DOHH2 (cell line): ENCODE results near the gene NCAPG2.
"Not testable (repeated sequence)": the region's sequence is repeated elsewhere in the genome, so short reads cannot be mapped to it uniquely, and the experiment has no call there.

Experiments used
- H3F3A ChIP-seq: fragments of 200-600 bp; sonication (generic), shearing (Covaris generic); 2 replicates; pipeline ENCODE4 v1.6.0; 2016; ENCODE audit warnings: antibody characterized with exemption, mild to moderate bottlenecking; ENCODE audit not compliant: control insufficient read depth, insufficient read depth
- H3K27ac ChIP-seq: fragments of 200-600 bp; sonication (generic); 2 replicates; pipeline ENCODE4 v1.5.1; 2014; ENCODE audit warnings: low read depth, mild to moderate bottlenecking, low read length, moderate library complexity
- H3K27me3 ChIP-seq: fragments of 200-600 bp; sonication (generic); 2 replicates; pipeline ENCODE4 v1.6.1; 2014; ENCODE audit warnings: mild to moderate bottlenecking, low read length, mixed read lengths; ENCODE audit not compliant: control insufficient read depth
- H3K36me3 ChIP-seq: fragments of 200-600 bp; sonication (generic); 2 replicates; pipeline ENCODE4 v1.6.1; 2014; ENCODE audit warnings: mild to moderate bottlenecking, low read length, moderate library complexity, mixed read lengths; ENCODE audit not compliant: control insufficient read depth
- H3K4me1 ChIP-seq: fragments of 200-600 bp; sonication (generic); 2 replicates; pipeline ENCODE4 v1.6.1; 2014; ENCODE audit warnings: mild to moderate bottlenecking, low read length, mixed read lengths; ENCODE audit not compliant: control insufficient read depth
- H3K4me2 ChIP-seq: fragments of 200-600 bp; sonication (generic); 2 replicates; pipeline ENCODE4 v1.6.0; 2014; ENCODE audit warnings: mild to moderate bottlenecking, low read length, moderate library complexity
- H3K4me3 ChIP-seq: fragments of 200-600 bp; sonication (generic); 2 replicates; pipeline ENCODE4 v1.5.1; 2014; ENCODE audit warnings: mild to moderate bottlenecking, low read length, mixed read lengths
- H3K79me2 ChIP-seq: fragments of 200-600 bp; sonication (generic); 2 replicates; pipeline ENCODE4 v1.6.1; 2014; ENCODE audit warnings: mild to moderate bottlenecking, low read length, mixed read lengths; ENCODE audit not compliant: control insufficient read depth
- H3K9me2 ChIP-seq: fragments of 200-600 bp; sonication (generic); replicated peaks from 2 replicates; pipeline ENCODE4 v1.6.1; 2014; ENCODE audit warnings: mild to moderate bottlenecking, low read length, mixed read lengths; ENCODE audit not compliant: control insufficient read depth
- H3K9me3 ChIP-seq: fragments of 200-600 bp; sonication (generic); 2 replicates; pipeline ENCODE4 v1.6.1; 2014; ENCODE audit warnings: antibody characterized with exemption, low read length, mixed read lengths; ENCODE audit not compliant: control insufficient read depth, insufficient read depth
- H4K20me1 ChIP-seq: fragments of 200-600 bp; sonication (generic); 2 replicates; pipeline ENCODE4 v1.6.0; 2014; ENCODE audit warnings: low read depth, mild to moderate bottlenecking, antibody characterized with exemption, low read length, moderate library complexity; ENCODE audit not compliant: control insufficient read depth, insufficient read depth
- CTCF ChIP-seq: fragments of 200-600 bp; sonication (generic); IDR thresholded peaks from one replicate; pipeline ENCODE4 v1.5.1; 2014; ENCODE audit warnings: antibody characterized with exemption, mild to moderate bottlenecking, low read depth, low read length; ENCODE audit not compliant: poor library complexity, severe bottlenecking
- EZH2phosphoT487 ChIP-seq: fragments of 200-600 bp; sonication (generic); IDR thresholded peaks from 2 replicates; pipeline ENCODE4 v1.6.1; 2017; ENCODE audit warnings: borderline replicate concordance, mild to moderate bottlenecking, antibody characterized with exemption, low read length, moderate library complexity, mixed read lengths

NCAPG2 gene

DNA sequence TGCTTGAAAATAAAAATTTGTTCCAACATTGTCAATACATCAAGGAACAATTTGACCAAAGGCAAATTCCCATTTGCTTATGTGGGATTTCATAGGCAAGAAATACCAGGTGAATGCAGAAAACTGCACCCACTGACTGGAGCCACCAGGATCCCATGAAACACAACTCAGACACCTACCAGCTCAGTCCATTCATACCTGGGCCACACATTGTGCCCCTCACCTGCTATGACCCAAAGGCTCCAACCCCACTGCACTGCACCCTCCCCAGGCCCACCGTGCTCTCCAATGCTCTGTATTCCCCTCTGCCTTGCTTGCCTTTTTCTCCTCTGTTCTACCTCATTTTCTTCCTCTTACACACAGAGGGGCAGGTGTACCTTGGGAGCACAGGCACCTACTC lies 5.3 kb downstream of the NCAPG2 start:
- Histone ChIP-seq H3K9me3 (no peaks in the 10 kb centered on the region), H3K9me2 (no peaks in the 10 kb centered on the region), H3K4me2 (no peak overlapping the region), H3K27me3 (no peaks in the 10 kb centered on the region), H3K4me3 (no peak overlapping the region), H4K20me1 (peaks cover 16% of the 10 kb centered on the region; the same call in 1 of the 2 replicates), H3K27ac (no peak overlapping the region), H3F3A (no peaks in the 10 kb centered on the region), H3K36me3 (peaks cover 96% of the 10 kb centered on the region), H3K4me1 (peaks cover 27% of the 10 kb centered on the region), H3K79me2 (peaks cover 99% of the 10 kb centered on the region)
- TF ChIP-seq EZH2phosphoT487 (no peak), CTCF (no peak)

- H3K36me3 ChIP-seq, result peaks cover 96% of the 10 kb centered on the region
- peaks cover 19% of the 10 kb centered on the region; the same call in 1 of the 2 replicates for H4K20me1 ChIP-seq
- TF ChIP-seq CTCF (no peak), EZH2phosphoT487 (no peak)
- no peak overlapping the region for H3K4me2 ChIP-seq
- H3K79me2 ChIP-seq, result peaks cover 99% of the 10 kb centered on the region
- H3K27me3 ChIP-seq, result no peaks in the 10 kb centered on the region
- H3K9me3 ChIP-seq, result no peaks in the 10 kb centered on the region
- peaks cover 26% of the 10 kb centered on the region for H3K4me1 ChIP-seq
- no peak overlapping the region for H3K4me3 ChIP-seq
- H3K27ac ChIP-seq, result no peak overlapping the region
- H3K9me2 ChIP-seq, result no peaks in the 10 kb centered on the region
- H3F3A ChIP-seq, result no peaks in the 10 kb centered on the region
Measured at GRCh38 chr7:158698657-158699195, 5.9 kb downstream of the NCAPG2 start.

DNA sequence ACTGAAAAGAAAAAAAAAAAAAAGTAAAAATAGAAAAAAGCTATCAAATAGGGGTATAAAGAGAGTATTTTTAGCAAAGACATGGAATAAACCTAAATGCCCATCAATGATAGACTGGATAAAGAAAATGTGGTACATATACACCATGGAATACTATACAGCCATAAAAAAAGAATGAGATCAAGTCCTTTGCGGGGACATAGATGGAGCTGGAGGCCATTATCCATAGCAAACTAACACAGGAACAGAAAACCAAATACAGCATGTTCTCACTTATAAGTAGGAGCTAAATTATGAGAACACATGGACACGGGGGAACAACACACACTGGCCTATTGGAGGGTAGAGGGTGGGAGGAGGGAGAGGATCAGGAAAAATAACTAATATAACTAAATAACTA lies 7.0 kb downstream of the NCAPG2 start:
- H3K4me3 ChIP-seq, H3K27ac ChIP-seq, H3K9me2 ChIP-seq, H3F3A ChIP-seq, H3K9me3 ChIP-seq, H3K4me2 ChIP-seq, H3K27me3 ChIP-seq: not testable (repeated sequence)
- Histone ChIP-seq H3K36me3 (peaks cover 96% of the 10 kb centered on the region), H3K79me2 (peaks cover 96% of the 10 kb centered on the region), H4K20me1 (peaks cover 14% of the 10 kb centered on the region; the same call in 1 of the 2 replicates), H3K4me1 (peaks cover 15% of the 10 kb centered on the region)

DNA sequence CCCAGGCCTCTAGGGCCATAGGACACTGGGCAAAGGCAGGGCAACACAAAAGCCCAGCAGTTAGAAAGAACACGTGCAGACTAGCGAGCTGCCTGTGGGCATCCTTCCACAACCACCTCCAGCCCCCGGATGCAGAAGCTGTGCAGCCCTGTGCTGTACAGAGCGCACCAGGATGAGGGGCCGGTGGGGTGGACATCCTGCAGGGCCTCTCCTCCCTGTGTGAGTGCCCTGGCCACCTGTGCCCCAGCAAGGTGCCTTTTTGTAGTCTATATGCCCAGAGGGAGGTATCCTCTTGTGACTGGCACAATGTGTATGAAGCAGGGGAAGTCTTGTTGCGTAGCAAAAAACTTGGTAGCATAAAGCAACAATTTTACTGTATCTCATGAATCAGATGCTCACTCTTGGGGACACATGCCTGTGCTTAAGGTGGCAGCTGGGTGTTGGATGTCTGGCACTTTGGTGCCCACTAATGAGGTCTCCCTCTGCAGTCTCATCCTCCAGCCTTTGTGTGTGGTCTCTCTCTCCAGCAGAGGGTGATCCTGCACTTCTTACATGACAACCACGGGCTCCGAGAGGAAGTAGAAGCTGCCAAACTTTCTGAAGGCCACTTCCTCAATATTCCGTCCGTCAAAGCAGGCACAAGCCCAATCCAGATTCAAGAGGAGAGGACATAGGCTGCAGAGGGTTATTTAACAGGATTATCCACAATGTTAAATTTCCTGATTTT lies 8.7 kb downstream of the NCAPG2 start:
- H3K9me2 ChIP-seq, result no peaks in the 10 kb centered on the region
- no peak overlapping the region for H3K27ac ChIP-seq
- peak; percentile 54 for TF ChIP-seq CTCF
- no peak for TF ChIP-seq EZH2phosphoT487
- H3K36me3 ChIP-seq, result peaks cover 93% of the 10 kb centered on the region
- no peaks in the 10 kb centered on the region for H3F3A ChIP-seq
- no peak overlapping the region for H3K4me3 ChIP-seq
- H3K4me1 ChIP-seq, result no peaks in the 10 kb centered on the region
- peaks cover 9% of the 10 kb centered on the region; the same call in 1 of the 2 replicates for H4K20me1 ChIP-seq
- no peak overlapping the region for H3K4me2 ChIP-seq
- H3K9me3 ChIP-seq, result no peaks in the 10 kb centered on the region
- H3K27me3 ChIP-seq, result no peaks in the 10 kb centered on the region
- H3K79me2 ChIP-seq, result peaks cover 82% of the 10 kb centered on the region
